ENCODE measurements around the gene PRSS8. TPM values are rescaled to one million over a fixed set of nuclear protein-coding genes. Genes with fewer than 3 reads are reported as not detected.

PRSS8 gene
- total RNA-seq, 1 experiment from 2014 or later = 154 TPM

GRCh38 chr16:31099860-31100638 is 35.5 kb downstream of the PRSS8 start:
- H3K4me2 ChIP-seq = no peak overlapping the region
- H3K36me3 ChIP-seq (ENCODE audit: low read depth) = no peaks in the 10 kb centered on the region
- H3K27me3 ChIP-seq (ENCODE audit: insufficient read depth, low read depth) = no peaks in the 10 kb centered on the region
- intact Hi-C loops (cut with micrococcal nuclease; ENCODE audit: unreplicated experiment) = loop anchor here (10.0 kb wide), 1 partner anchor 285 kb away; no protein-coding TSS in a partner anchor
- H3K79me2 ChIP-seq (ENCODE audit: low read depth) = no peaks in the 10 kb centered on the region
- BruUV-seq (replicated peaks) = no TSS peak
- H4K20me1 ChIP-seq (ENCODE audit: insufficient read depth) = no peaks in the 10 kb centered on the region
- H2AFZ ChIP-seq = no peak overlapping the region
- no peaks in the 10 kb centered on the region for H3K9me3 ChIP-seq (ENCODE audit: insufficient read depth, low read depth)
- CTCF ChIA-PET = interaction anchor here (0.7 kb wide), 1 partner anchor 274 kb away, joined by 4 read pairs; no protein-coding TSS in a partner anchor
- H3F3A ChIP-seq (ENCODE audit: insufficient read depth, low read depth) = peaks cover 27% of the 10 kb centered on the region; the same call in 1 of the 2 replicates
- no peak for TF ChIP-seq EZH2 (IDR thresholded peaks at IDR 0.05; ENCODE audit: low read depth)
- no peak for TF ChIP-seq CTCF (conservative IDR thresholded peaks at IDR 0.05)
- POLR2A ChIA-PET (ENCODE audit: unreplicated experiment) = interaction anchor here (0.6 kb wide), 1 partner anchor 15 kb away, joined by 3 read pairs; no protein-coding TSS in a partner anchor
- no peak overlapping the region for H3K4me3 ChIP-seq
- no peaks in the 10 kb centered on the region for H3K9me2 ChIP-seq (ENCODE audit: insufficient read depth)
- no peaks in the 10 kb centered on the region for H3K4me1 ChIP-seq (replicated peaks; ENCODE audit: insufficient read depth)
- DNase-seq = no peak
- no peak overlapping the region for H3K27ac ChIP-seq

GRCh38 chr16:31094424-31095120 is 41.0 kb downstream of the PRSS8 start, which contains the start of gene VKORC1:
Gene VKORC1, minus strand, starts transcription at chr16:31094797. Its CDS starts 68 bp downstream, at chr16:31094729.
- intact Hi-C loops (cut with micrococcal nuclease; ENCODE audit: unreplicated experiment) = loop anchor here (1.0 to 10.0 kb wide), 5 partner anchors 23 to 290 kb away; partner anchors contain the start of genes HSD3B7, KAT8 and STX4

More at GRCh38 chr16:31094424-31095120, 41.0 kb downstream of the PRSS8 start, which contains the start of gene VKORC1:
- Histone ChIP-seq H3K4me1 (replicated peaks; ENCODE audit: insufficient read depth) (0 out of 2 replicates have a peak, but pooled peaks cover 3% of the 10 kb centered on the region), H3K4me2 (peak within 1 kb of the TSS; percentile 90), H3K27ac (peak within 1 kb of the TSS; percentile 35), H3K9me2 (ENCODE audit: insufficient read depth) (no peaks in the 10 kb centered on the region), H3F3A (ENCODE audit: insufficient read depth, low read depth) (peaks cover 24% of the 10 kb centered on the region), H2AFZ (peak within 1 kb of the TSS; percentile 97), H3K4me3 (peak within 1 kb of the TSS; percentile 71), H3K9me3 (ENCODE audit: insufficient read depth, low read depth) (no peaks in the 10 kb centered on the region), H4K20me1 (ENCODE audit: insufficient read depth) (no peaks in the 10 kb centered on the region), H3K36me3 (ENCODE audit: low read depth) (no peaks in the 10 kb centered on the region), H3K27me3 (ENCODE audit: insufficient read depth, low read depth) (no peaks in the 10 kb centered on the region), H3K79me2 (ENCODE audit: low read depth) (peaks cover 4% of the 10 kb centered on the region; the same call in 1 of the 2 replicates)
- ChIA-PET CTCF (interaction anchor here (0.7 to 1.5 kb wide), 2 partner anchors 63 to 109 kb away, joined by 4 to 5 read pairs; partner anchors contain the start of gene HSD3B7), POLR2A (ENCODE audit: unreplicated experiment) (interaction anchor here (0.8 kb wide), 1 partner anchor 23 kb away, joined by 5 read pairs; the partner anchor contains the start of gene KAT8)
- peak; percentile 97 to 99 for DNase-seq
- no TSS peak for BruUV-seq (replicated peaks)
- no peak for TF ChIP-seq EZH2 (IDR thresholded peaks at IDR 0.05; ENCODE audit: low read depth)
- TF ChIP-seq CTCF (conservative IDR thresholded peaks at IDR 0.05) = no peak
